ENCODE data around the gene MYT1. TPM values are rescaled to one million over a fixed set of nuclear protein-coding genes. Genes with fewer than 3 reads are reported as not detected.
A peak's percentile ranks its signal among the peaks of the same experiment; 100 is the strongest.

Gene MYT1
- total and polyA plus RNA-seq, 2 experiments from 2014 or later = 0.39 to 0.50 TPM

- no peaks in the 10 kb centered on the region for H3K9me3 ChIP-seq (ENCODE audit: low read depth)
- no peaks in the 10 kb centered on the region for H3K36me3 ChIP-seq
- no peaks in the 10 kb centered on the region for H3K4me1 ChIP-seq (ENCODE audit: low read depth)
- H3K27ac ChIP-seq = no peak overlapping the region
- H3K4me3 ChIP-seq = no peak overlapping the region
- peak in 1 of 2 donors; percentile 11 for DNase-seq (ENCODE audit: low read depth in 1 of 2, low spot score in 1 of 2)
- TF ChIP-seq CTCF (IDR thresholded peaks at IDR 0.05; ENCODE audit: low read depth, low read length) = no peak
- H3K27me3 ChIP-seq = no peaks in the 10 kb centered on the region
These were observed 46.6 kb downstream of the MYT1 start for GRCh38 chr20:64210656-64211369.

GRCh38 chr20:64211874-64212658 lies 47.8 kb downstream of the MYT1 start:
- no peak for TF ChIP-seq CTCF (IDR thresholded peaks at IDR 0.05; ENCODE audit: low read depth, low read length)
- no peaks in the 10 kb centered on the region for H3K4me1 ChIP-seq (ENCODE audit: low read depth)
- H3K4me3 ChIP-seq = no peak overlapping the region
- no peaks in the 10 kb centered on the region for H3K9me3 ChIP-seq (ENCODE audit: low read depth)
- no peaks in the 10 kb centered on the region for H3K36me3 ChIP-seq
- H3K27ac ChIP-seq = no peak overlapping the region
- no peaks in the 10 kb centered on the region for H3K27me3 ChIP-seq
- DNase-seq (ENCODE audit: low read depth in 1 of 2, low spot score in 1 of 2) = no peak

- H3K4me3 ChIP-seq = no peak overlapping the region
- no peaks in the 10 kb centered on the region for H3K27me3 ChIP-seq
- no peaks in the 10 kb centered on the region for H3K4me1 ChIP-seq (ENCODE audit: low read depth)
- no peaks in the 10 kb centered on the region for H3K9me3 ChIP-seq (ENCODE audit: low read depth)
- TF ChIP-seq CTCF (IDR thresholded peaks at IDR 0.05; ENCODE audit: low read depth, low read length) = no peak
- H3K36me3 ChIP-seq = no peaks in the 10 kb centered on the region
- DNase-seq (ENCODE audit: low read depth in 1 of 2, low spot score in 1 of 2) = peak in 1 of 2 donors; percentile 64
- no peak overlapping the region for H3K27ac ChIP-seq
These were observed 48.5 kb downstream of the MYT1 start for GRCh38 chr20:64212755-64213154.

GRCh38 chr20:64214113-64214512 lies 49.9 kb downstream of the MYT1 start:
- Histone ChIP-seq H3K36me3 (no peaks in the 10 kb centered on the region), H3K27ac (no peak overlapping the region), H3K4me3 (no peak overlapping the region), H3K27me3 (no peaks in the 10 kb centered on the region), H3K9me3 (ENCODE audit: low read depth) (no peaks in the 10 kb centered on the region), H3K4me1 (ENCODE audit: low read depth) (no peaks in the 10 kb centered on the region)
- no peak for DNase-seq (ENCODE audit: low read depth in 1 of 2, low spot score in 1 of 2)
- TF ChIP-seq CTCF (IDR thresholded peaks at IDR 0.05; ENCODE audit: low read depth, low read length) = no peak

GRCh38 chr20:64214952-64215351 lies 50.7 kb downstream of the MYT1 start:
- no peaks in the 10 kb centered on the region for H3K4me1 ChIP-seq (ENCODE audit: low read depth)
- no peak overlapping the region for H3K27ac ChIP-seq
- no peak overlapping the region for H3K4me3 ChIP-seq
- no peaks in the 10 kb centered on the region for H3K36me3 ChIP-seq
- H3K27me3 ChIP-seq = no peaks in the 10 kb centered on the region
- H3K9me3 ChIP-seq (ENCODE audit: low read depth) = no peaks in the 10 kb centered on the region
- DNase-seq (ENCODE audit: low read depth in 1 of 2, low spot score in 1 of 2) = no peak
- TF ChIP-seq CTCF (IDR thresholded peaks at IDR 0.05; ENCODE audit: low read depth, low read length) = no peak
